Measurements from ENCODE around the gene FOXJ1. TPM values are rescaled to one million over a fixed set of nuclear protein-coding genes. Genes with fewer than 3 reads are reported as not detected.
A peak's percentile ranks its signal among the peaks of the same experiment; 100 is the strongest.

The FOXJ1 gene
- total and polyA plus RNA-seq, 2 of the 8 experiments (the other 6 are each of a cell fraction or from before 2014, with no cell fraction given) = 4.7 to 5.4 TPM

DNA sequence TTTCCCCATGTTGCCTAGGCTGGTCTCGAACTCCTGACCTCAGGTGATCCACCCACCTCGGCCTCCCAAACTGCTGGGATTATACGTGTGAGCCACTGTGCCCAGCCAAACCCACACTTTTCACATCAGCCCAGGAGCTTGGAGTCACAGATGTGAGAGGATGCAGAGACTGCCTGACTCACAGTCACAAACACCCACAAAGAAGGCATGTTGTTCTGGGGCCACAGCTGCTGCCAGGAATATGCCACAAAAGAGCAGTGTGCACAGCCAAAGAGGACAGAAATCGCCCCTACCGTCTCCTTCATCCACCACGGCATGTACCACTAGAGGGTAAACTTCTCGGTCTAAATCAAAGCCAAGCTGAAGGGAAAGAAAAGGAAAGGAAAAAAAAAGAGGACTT is 25.1 kb upstream of the FOXJ1 start:
- Histone ChIP-seq H2BK120ac (replicated peaks; ENCODE audit: low read depth, low read length) (no peak overlapping the region), H4K91ac (replicated peaks; ENCODE audit: insufficient read length, low read length) (no peak overlapping the region), H3K23me2 (ENCODE audit: low read depth, low read length) (no peaks in the 10 kb centered on the region), H3K18ac (ENCODE audit: extremely low read depth, low read length) (no peak overlapping the region), H4K8ac (ENCODE audit: extremely low read depth, insufficient read depth, low read length) (no peak overlapping the region), H4K20me1 (replicated peaks in 1 of 2; ENCODE audit: control insufficient read depth in 1 of 2, insufficient read depth in 2 of 2, low read length in 2 of 2) (no peaks in the 10 kb centered on the region), H3K36me3 (ENCODE audit: control insufficient read depth in 2 of 4, insufficient read depth in 4 of 4, low read length in 3 of 4) (no peaks in the 10 kb centered on the region), H3K4me2 (ENCODE audit: insufficient read depth in 1 of 2, low read depth in 2 of 2, low read length in 2 of 2) (no peak overlapping the region), H3K9me3 (ENCODE audit: insufficient read depth in 2 of 2, low read depth in 1 of 2, low read length in 1 of 2) (no peaks in the 10 kb centered on the region), H3K79me1 (ENCODE audit: low read depth, low read length) (no peaks in the 10 kb centered on the region), H3K79me2 (ENCODE audit: control insufficient read depth in 1 of 2, insufficient read depth in 2 of 2, low read length in 2 of 2) (no peaks in the 10 kb centered on the region), H3K4me1 (replicated peaks in 1 of 4; ENCODE audit: control insufficient read depth in 3 of 4, insufficient read depth in 4 of 4, low read length in 3 of 4) (peaks cover 0 to 7% (median 3%) of the 10 kb centered on the region in 4 experiments; a peak in 4 of 7 replicates), H3K56ac (replicated peaks; ENCODE audit: insufficient read length, low read depth, low read length) (no peak overlapping the region), H4K5ac (ENCODE audit: insufficient read length, low read depth, low read length) (no peak overlapping the region), H2BK15ac (ENCODE audit: low read length) (0 out of 2 replicates have a peak overlapping the region, but pooled peaks have one; percentile 2), H3K27ac (ENCODE audit: low read depth, low read length) (no peak overlapping the region), H3K4me3 (ENCODE audit: extremely low read depth in 1 of 4, insufficient read depth in 2 of 4, low read depth in 3 of 4, low read length in 4 of 4) (no peak overlapping the region), H2AFZ (ENCODE audit: low read length) (no peak overlapping the region), H3K4ac (replicated peaks; ENCODE audit: insufficient read length, low read depth, low read length) (no peak overlapping the region), H2BK20ac (ENCODE audit: low read length) (no peak overlapping the region), H3K23ac (ENCODE audit: insufficient read length) (no peak overlapping the region), H3K9ac (replicated peaks in 1 of 4; ENCODE audit: extremely low read depth in 1 of 4, low read depth in 3 of 4, low read length in 3 of 4) (no peak overlapping the region), H3K14ac (ENCODE audit: insufficient read length) (no peak overlapping the region), H2BK12ac (ENCODE audit: low read depth, low read length) (no peak overlapping the region), H2AK5ac (ENCODE audit: low read depth, low read length) (no peak overlapping the region), H2BK5ac (ENCODE audit: low read depth, low read length) (no peak overlapping the region; the same call in 1 of the 2 replicates), H3K27me3 (replicated peaks in 1 of 4; ENCODE audit: control insufficient read depth in 3 of 4, extremely low read depth in 1 of 4, insufficient read depth in 3 of 4, low read length in 3 of 4) (no peaks in the 10 kb centered on the region)
- 91% methylated on average over 7 of the region's 7 CpGs; no CpG with 5 or more reads in 1 of the 2 experiments for WGBS, 2 experiments (ENCODE audit: extremely low coverage in 1 of 2, insufficient coverage in 1 of 2, insufficient read length in 1 of 2, insufficient replicate concordance in 2 of 2, low coverage in 1 of 2, low lambda C conversion rate in 2 of 2, missing lambda C conversion rate in 1 of 2)
- DNase-seq (ENCODE audit: low read depth in 1 of 2, low spot score in 2 of 2) (no peak), FAIRE-seq (no peak)
- CTCF ChIA-PET (ENCODE audit: partially characterized antibody) = interaction anchor here (0.7 to 23.7 kb wide), 7 partner anchors 14 to 161 kb away, joined by 3 to 425 read pairs (median 4); partner anchors contain the start of gene FOXJ1
- POLR2A ChIA-PET (ENCODE audit: partially characterized antibody) = interaction anchor here (1.4 kb wide), 1 partner anchor 15 kb away, joined by 5 read pairs; no protein-coding TSS in a partner anchor
- no peak for TF ChIP-seq SIX5 (IDR thresholded peaks at IDR 0.05; ENCODE audit: low read depth, low read length)
- TF ChIP-seq CTBP2 (IDR thresholded peaks at IDR 0.05; ENCODE audit: borderline replicate concordance, insufficient read depth, insufficient read length, low read length) = no peak
- no peak for TF ChIP-seq MAFK (IDR thresholded peaks at IDR 0.05; ENCODE audit: low read depth, low read length)
- TF ChIP-seq BRCA1 (IDR thresholded peaks at IDR 0.05; ENCODE audit: low read depth, low read length) = no peak
- no peak for TF ChIP-seq SIN3A (conservative IDR thresholded peaks at IDR 0.05 in 1 of 2, IDR thresholded peaks at IDR 0.05 in 1 of 2; ENCODE audit: low read depth in 1 of 2, low read length in 2 of 2)
- TF ChIP-seq SP1 (IDR thresholded peaks at IDR 0.05; ENCODE audit: low read depth, low read length) = no peak
- no peak for TF ChIP-seq TEAD4 (IDR thresholded peaks at IDR 0.05; ENCODE audit: low read depth, low read length)
- no peak for TF ChIP-seq JUN (IDR thresholded peaks at IDR 0.05; ENCODE audit: low read depth, low read length)
- TF ChIP-seq ASH2L (IDR thresholded peaks at IDR 0.05; ENCODE audit: low read length) = no peak
- no peak for TF ChIP-seq EP300 (IDR thresholded peaks at IDR 0.05; ENCODE audit: borderline replicate concordance in 1 of 2, low read depth in 2 of 2, low read length in 2 of 2)
- no peak for TF ChIP-seq GTF2F1 (IDR thresholded peaks at IDR 0.05; ENCODE audit: borderline replicate concordance, low read depth, low read length)
- no peak for TF ChIP-seq TCF12 (IDR thresholded peaks at IDR 0.05; ENCODE audit: low read depth, low read length)
- TF ChIP-seq PHF8 (conservative IDR thresholded peaks at IDR 0.05; ENCODE audit: low read depth, low read length) = no peak
- no peak for TF ChIP-seq SUZ12 (IDR thresholded peaks at IDR 0.05; ENCODE audit: low read length)

All from H1 (cell line).